Measurements from ENCODE around the gene KLF5. TPM values are rescaled to one million over a fixed set of nuclear protein-coding genes. Genes with fewer than 3 reads are reported as not detected.
"Not testable (repeated sequence)": the region's sequence is repeated elsewhere in the genome, so short reads cannot be mapped to it uniquely, and the experiment has no call there.

KLF5 gene
- total and polyA plus RNA-seq, 7 donors = 8.0 to 48.2 (median 11.6) TPM

DNA sequence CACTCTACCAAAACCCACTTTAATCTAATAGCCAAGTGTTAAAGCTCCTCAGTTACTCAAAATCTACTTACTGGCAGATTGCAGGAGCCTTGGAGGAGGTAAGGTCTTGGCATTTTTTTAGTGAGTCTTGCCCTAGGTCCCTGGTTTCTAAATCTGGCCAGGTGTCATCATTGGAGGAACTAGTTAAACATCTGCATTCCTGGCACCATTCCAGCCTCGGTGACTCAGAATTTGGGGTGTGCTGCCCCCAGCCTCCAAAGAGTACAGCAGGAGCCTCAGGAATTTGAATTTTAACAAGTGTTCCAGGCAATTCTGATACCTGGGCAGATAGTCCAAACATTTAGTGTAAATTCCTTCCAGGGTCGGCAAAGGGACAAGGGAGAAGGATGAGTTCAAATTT lies 37.4 kb downstream of the KLF5 start:
- H3K27me3 ChIP-seq (ENCODE audit: insufficient read depth in 3 of 3, low read length in 2 of 3) = no peaks in the 10 kb centered on the region
- ATAC-seq (no peak), DNase-seq (no peak)
- TF ChIP-seq CTCF (IDR thresholded peaks at IDR 0.05) = no peak
- no peak overlapping the region for H3K27ac ChIP-seq
- no peak overlapping the region for H3K4me3 ChIP-seq
- no peaks in the 10 kb centered on the region for H3K36me3 ChIP-seq (ENCODE audit: insufficient read depth in 1 of 2, low read depth in 1 of 2)
- no peaks in the 10 kb centered on the region for H3K4me1 ChIP-seq
- H3K9me3 ChIP-seq = no peaks in the 10 kb centered on the region
- WGBS, 3 donors = 30 to 45% (median 42%) methylated on average over 2 of the region's 2 CpGs
- intact Hi-C loops (cut with DNase I) = no loop called here

GRCh38 chr13:73096638-73097037 lies 37.8 kb downstream of the KLF5 start:
- no peaks in the 10 kb centered on the region for H3K27me3 ChIP-seq (ENCODE audit: insufficient read depth in 3 of 3, low read length in 2 of 3)
- intact Hi-C loops (cut with DNase I) = no loop called here
- no peaks in the 10 kb centered on the region for H3K9me3 ChIP-seq
- no peak for DNase-seq
- 75 to 77% (median 77%) methylated on average over 5 of the region's 5 CpGs for WGBS, 3 donors
- no peak overlapping the region for H3K27ac ChIP-seq
- TF ChIP-seq CTCF (IDR thresholded peaks at IDR 0.05) = no peak
- ATAC-seq = no peak
- no peaks in the 10 kb centered on the region for H3K4me1 ChIP-seq
- H3K4me3 ChIP-seq = no peak overlapping the region
- H3K36me3 ChIP-seq (ENCODE audit: insufficient read depth in 1 of 2, low read depth in 1 of 2) = no peaks in the 10 kb centered on the region

DNA sequence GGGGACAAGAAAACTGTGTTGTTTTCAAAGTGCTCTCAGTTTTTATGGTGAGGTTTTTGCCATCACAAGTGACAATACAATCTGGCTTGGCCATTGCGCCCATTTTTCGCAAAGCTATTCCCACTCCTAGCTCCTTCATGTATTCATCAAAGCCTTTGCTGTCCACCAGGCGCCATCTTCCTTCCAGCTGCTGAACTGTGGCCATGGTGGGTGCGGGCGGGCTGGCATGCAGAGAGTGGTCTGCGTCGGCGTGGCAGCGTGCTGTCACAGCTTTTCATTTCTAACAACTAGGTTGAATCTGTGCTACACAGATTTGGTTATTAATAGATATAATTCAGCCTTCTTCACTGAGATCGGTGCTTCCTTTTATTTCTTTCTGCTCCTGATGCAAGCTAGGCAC lies 42.0 kb downstream of the KLF5 start:
- H3K9me3 ChIP-seq; H3K27me3 ChIP-seq (ENCODE audit: insufficient read depth in 3 of 3, low read length in 2 of 3); H3K4me1 ChIP-seq; H3K27ac ChIP-seq; H3K4me3 ChIP-seq; DNase-seq; intact Hi-C loops (cut with DNase I); ATAC-seq; H3K36me3 ChIP-seq (ENCODE audit: insufficient read depth in 1 of 2, low read depth in 1 of 2): not testable (repeated sequence)
- WGBS, 3 donors = 65 to 78% (median 70%) methylated on average over 10 of the region's 10 CpGs

DNA sequence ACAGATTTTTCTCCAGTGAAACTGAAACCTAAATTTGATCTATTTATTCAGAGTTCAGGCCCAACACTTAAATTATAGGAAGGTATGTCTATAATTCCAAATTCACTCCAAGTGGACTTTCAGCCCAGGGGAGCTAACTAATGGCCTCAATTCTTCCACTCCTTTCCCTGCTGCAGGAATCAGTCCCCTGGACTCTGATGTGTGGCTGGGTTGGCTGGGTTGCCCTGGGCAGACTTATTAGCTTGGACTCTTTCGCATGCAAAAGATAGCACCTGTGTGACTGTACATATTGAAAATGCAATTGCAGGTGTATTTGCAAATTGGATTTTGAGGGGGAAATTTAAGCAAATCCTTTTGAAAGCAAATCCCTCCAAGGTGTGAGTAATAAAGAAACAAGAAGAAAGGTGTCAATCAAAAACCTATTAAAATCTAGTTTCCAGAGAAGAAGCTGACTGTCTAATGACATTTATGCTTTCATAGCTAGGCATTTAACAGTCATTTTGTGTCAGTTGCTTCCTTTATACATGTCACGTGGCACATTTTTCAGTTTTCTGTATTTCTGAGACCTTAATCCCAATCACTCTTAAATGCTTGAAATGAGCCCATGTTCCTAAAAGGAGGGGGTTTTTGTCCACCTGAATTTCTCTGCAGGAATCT lies 42.7 kb downstream of the KLF5 start:
- intact Hi-C loops (cut with DNase I) = no loop called here

DNA sequence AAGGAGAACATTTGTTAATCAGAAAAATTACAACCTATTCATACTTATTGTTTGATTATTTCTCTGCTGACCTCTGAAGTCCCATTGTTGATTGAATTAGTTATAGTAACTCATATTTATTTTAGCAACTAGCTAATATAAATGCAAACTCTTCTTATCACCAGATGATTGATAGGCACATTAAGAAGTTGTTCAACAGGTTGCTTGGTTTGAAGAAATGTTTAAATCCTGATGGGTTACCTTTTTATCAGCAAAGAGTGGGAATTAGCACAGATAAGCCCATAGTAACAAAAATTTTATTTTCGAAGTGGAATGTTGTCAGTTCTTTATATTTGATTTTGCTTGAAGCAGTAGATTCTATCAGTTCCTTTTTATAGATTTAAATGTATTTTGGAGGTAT lies 44.4 kb downstream of the KLF5 start:
- WGBS, 3 donors = 90 to 93% (median 91%) methylated on average over 1 of the region's 1 CpG
- DNase-seq = no peak
- Histone ChIP-seq H3K36me3 (ENCODE audit: insufficient read depth in 1 of 2, low read depth in 1 of 2) (no peaks in the 10 kb centered on the region), H3K27ac (no peak overlapping the region), H3K4me3 (no peak overlapping the region), H3K27me3 (ENCODE audit: insufficient read depth in 3 of 3, low read length in 2 of 3) (no peaks in the 10 kb centered on the region), H3K9me3 (no peaks in the 10 kb centered on the region), H3K4me1 (no peaks in the 10 kb centered on the region)
- TF ChIP-seq CTCF (IDR thresholded peaks at IDR 0.05) = no peak
- no peak for ATAC-seq
- intact Hi-C loops (cut with DNase I) = no loop called here

More for the DNA sequence above, 42.7 kb downstream of the KLF5 start:
- H3K4me1 ChIP-seq = no peaks in the 10 kb centered on the region
- no peak for DNase-seq
- ATAC-seq = no peak
- H3K27me3 ChIP-seq (ENCODE audit: insufficient read depth in 3 of 3, low read length in 2 of 3) = no peaks in the 10 kb centered on the region
- H3K27ac ChIP-seq = no peak overlapping the region
- no peaks in the 10 kb centered on the region for H3K36me3 ChIP-seq (ENCODE audit: insufficient read depth in 1 of 2, low read depth in 1 of 2)
- no peaks in the 10 kb centered on the region for H3K9me3 ChIP-seq
- WGBS, 3 donors = 53 to 72% (median 55%) methylated on average over 2 of the region's 2 CpGs
- no peak overlapping the region for H3K4me3 ChIP-seq
- no peak for TF ChIP-seq CTCF (IDR thresholded peaks at IDR 0.05)

All from psoas muscle (tissue), 8 donors.